Stimulated activated CD4-positive, alpha-beta T cell treated with anti-CD3 and anti-CD28 coated beads, Interleukin-1b, Interleukin-23, amount 100 ng/mL, for 1 hour (primary cell): Measurements from ENCODE around the gene PARN.
"Not testable (repeated sequence)": the region's sequence is repeated elsewhere in the genome, so short reads cannot be mapped to it uniquely, and the experiment has no call there.

Experiments
- DNase-seq, 2 donors: peaks; one replicate each; pipeline ENCODE4 v3.0.0-alpha.2; 2020; ENCODE audit warnings: low read depth in 2 of 2

PARN gene

DNA sequence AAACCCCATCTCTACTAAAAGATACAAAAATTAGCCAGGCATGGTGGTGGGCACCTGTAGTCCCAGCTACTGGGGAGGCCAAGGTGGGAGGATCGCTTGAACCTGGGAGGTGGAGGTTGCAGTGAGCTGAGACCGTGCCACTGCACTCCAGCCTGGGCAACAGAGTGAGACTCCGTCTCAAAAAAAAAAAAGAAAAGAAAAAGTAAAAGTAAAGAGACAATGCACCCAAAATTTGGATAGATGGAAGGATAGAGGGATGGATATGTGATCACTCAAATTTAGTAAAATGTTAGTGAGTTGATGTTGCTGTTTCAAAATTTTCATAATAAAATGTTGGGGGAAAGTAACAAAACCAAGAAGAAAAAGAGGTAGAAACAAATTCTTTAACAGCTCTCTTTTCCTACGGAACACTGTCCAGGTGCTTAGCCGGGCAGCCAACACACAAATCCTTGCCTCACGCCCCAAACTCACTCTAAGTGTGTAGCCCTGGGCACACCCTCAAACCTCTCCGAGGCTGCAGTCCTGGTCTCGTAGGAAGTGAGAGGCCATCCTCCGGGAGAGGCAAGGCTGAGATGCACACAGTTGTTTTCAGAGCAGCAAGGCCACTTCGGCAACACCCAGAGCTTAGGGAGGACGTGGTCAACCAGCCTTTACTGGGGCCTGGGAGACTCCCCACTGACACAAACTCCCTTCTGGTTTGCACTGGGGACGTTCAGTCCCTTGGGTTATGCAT, 228.9 kb downstream of the PARN start:
- DNase-seq, result not testable (repeated sequence)

DNA sequence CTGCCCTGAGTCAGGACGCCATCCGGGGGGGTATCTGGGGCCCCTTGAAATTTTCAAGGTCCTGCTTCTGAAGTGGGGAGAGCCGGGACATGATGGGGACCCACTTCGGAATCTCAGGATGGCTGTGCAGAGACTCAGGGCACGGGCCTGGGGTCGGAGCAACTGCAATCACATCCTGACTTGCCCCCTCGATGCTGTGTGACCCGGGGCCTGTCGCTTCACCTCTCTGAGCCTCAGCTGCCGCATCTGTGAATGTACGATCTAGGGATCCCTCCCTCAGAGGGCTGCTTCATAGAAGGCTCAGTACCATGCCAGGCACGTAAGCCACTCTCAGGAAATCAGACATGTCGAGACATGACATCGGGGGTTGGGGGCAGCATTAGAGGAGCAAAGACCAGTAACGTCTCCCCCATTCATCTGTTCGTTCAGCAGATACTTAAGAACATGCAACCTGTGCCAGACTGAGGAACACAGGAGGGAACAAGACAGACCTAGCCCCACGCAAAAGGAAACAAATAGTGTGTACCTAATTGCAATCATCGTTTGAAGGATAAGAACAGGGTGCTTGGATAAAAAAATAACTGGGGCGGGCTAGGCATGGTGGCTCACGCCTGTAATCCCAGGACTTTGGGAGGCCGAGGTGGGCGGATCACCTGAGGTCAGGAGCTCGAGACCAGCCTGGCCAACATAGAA, 229.6 kb downstream of the PARN start:
- no peak for DNase-seq

DNA sequence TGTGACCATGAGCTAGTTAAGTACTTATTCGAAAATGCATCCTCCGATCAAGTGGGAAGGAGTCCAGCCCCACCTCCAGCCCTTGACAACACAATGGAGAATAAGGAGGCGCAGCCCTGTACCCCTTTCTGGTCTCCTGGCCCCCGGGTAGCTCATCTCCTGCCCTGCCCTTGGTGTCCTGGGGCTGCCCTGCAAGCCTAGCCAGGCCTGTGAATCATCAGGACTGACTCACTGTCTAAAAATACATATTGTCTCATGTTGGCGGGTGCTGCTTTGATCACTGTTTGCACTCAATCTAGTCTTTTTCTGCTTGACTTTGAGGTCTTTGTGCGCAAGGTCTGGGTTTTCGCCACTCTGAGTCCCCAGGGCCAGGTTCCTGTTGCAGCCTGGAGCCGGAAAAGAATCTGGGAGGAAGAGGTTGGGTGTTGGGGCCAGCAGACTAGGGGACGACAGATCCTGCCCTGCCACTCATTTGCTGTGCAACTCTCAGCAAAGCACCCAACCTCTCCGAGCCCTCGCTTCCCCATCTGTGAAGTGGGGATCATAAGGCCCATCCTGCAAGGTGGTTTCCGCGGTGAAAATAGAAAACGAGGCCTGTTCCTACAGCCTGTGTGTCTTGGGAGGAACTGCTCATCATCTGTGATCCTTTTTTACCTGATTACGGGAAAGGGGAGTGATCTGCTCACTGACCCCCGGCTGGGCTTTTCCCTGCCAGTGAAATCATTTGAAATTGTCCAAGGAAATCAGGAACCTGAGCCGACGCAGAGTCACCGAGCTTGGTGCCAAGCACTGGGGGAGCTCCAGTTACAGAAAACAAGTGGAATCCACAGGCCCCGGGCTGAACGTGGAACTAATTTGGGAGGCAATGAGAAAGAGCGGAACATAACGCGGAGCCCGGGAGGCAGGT, 230.4 kb downstream of the PARN start:
- no peak for DNase-seq

DNA sequence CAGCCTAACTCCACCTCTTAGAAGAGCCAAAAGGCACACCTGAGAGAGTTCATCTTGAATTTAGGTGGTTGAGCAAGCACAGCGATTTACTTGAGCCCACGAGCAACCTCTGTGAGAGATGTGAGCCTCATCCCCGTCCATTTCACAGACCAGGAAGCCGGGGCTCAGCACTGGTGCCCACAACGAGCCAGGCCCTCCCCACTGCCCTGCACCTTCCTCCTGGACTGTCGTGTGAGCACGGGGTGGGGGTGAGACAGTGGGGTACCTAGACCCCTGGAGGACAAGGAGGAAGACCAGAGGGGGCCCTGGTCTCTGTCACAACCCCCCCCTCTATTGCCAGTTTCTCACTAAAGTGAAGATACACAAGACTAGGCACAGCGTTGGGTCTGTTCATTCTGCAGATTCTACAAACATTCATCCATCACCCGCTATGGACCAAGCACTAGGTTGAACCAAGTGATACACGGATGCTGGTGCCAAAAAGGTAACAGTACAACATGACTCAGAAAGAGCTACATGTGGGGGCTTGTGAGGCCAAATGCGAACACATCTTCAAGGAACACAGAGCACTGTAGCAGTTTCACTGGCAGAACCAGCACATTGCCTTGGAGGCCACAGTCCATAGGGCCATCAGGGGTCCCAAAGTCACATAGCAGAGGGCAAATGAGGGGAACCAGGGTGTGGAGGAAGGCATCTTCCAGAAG, 231.9 kb downstream of the PARN start:
- no peak for DNase-seq

DNA sequence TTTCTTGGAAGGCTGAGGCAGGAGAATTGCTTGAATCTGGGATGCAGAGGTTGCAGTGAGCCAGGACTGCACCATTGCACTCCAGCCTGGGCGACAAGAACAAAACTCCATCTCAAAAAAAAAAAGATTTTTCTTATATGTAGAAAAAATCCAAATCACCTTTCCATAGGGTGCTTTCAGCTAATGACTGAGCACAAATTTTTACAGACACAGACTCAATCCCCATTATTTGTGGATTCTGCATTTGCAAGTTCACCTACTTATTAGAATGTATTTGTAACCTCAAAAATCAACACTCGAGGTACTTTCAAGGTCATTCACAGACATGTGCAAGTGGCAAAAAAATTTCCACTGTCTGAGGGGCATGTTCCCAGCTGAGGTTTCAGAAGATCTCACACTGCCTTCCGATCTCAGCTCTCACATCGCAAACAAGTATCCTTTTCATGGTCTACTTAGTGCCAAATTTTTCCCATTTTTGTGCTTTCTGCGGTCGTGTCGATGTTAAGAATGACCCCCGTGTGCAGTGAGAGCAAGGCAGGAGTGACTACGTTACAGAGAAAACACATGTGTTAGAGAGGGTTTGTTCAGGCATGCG, 234.3 kb downstream of the PARN start:
- DNase-seq, result not testable (repeated sequence)

DNA sequence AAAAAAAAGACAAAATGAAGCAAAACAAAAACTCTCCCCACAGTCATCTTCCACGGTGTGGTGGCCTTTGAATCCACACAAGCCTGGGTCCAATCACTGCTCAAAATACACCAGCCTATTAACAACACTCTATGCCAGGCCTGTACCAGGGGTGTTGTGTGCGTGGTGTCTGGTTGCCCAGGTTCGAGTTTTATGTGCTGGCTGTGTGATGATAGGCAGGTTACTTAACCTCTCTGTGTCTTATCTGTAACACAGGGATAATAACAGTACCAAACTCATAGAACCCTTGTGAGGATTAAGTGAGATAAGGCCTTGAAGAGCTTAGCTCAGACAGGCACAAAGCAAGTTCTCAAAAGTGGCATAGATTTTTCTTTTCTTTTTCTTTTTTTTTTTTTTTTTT, 235.2 kb downstream of the PARN start:
- no peak for DNase-seq

DNA sequence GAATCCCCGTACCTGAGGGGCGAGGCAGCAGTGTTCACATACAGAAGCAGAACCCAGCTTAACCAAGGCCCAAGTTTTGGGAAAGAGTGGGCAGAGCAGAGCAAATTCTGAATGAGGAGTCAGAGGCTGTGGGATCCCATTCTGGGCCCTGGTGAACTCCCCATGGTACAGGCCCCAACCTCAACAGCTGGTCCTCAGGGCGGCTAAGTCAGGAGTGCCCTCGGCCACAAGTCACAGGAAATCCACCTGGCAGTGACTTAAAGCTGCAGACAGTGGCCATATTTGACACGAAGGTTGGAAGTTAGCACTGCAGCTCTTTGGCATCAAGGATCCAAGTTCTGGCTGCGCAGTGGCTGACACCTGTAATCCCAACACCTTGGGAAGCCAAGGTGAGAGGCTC, 237.1 kb downstream of the PARN start:
- no peak for DNase-seq

DNA sequence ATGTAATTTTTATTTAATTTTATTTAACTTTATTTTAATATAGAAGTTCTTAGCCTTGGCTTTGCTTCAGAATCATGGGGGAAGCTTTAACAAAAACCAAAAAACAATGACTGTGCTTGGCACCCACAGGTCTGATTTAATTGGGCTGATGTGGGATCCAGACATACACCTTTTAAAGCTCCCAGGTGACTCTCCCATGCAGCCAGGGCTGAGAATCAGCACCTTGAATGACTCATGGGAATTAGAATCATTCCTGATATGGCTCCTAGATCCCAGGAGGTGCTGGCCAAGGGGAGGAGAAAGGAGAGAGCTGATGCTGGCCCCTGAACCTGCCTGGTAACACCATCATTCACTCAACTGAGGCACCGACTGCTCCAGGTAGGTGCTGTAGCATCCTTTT, 240.7 kb downstream of the PARN start:
- DNase-seq, result no peak

DNA sequence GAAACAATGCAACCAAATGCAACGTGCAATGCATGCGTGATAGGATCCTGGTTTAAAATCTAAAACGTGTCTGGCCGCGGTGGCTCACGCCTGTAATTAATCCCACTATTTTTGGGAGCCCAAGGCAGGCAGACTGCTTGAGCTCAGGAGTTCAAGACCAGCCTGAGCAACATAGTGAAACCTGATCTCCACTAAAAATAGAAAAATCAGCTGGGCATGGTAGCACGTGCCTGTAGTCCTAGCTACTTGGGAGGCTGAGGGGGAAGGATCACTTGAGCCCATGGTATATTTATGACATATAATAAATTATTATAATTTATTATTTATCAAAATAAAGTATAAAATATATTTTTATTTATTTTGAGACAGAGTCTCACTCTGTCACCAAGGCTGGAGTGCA, 241.8 kb downstream of the PARN start:
- DNase-seq, result no peak

DNA sequence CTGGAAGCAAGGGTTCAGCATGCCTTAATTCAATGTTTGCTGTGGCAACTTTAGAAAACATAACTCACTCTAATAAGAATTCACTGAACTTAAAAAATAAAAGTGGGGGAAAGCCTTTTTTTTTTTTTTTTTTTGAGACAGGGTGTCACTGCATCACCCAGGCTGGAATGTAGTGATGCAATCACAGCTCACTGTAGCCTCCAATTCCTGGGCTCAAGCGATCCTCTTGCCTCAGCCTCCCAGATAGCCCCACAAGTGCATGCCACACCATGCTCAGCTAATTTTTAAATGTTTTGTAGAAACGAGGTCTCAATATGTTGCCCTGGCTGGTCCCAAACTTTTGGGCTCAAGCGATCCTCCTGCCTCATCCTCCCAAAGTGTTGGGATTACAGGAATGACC, 243.9 kb downstream of the PARN start:
- no peak for DNase-seq
